Measurements from ENCODE around the gene NUDT7.

- TF ChIP-seq HDAC6 (IDR thresholded peaks at IDR 0.05; ENCODE audit: low read depth, low read length): no peak
- no peak for TF ChIP-seq ERF (CRISPR knock-in tag; IDR thresholded peaks at IDR 0.05)
- TF ChIP-seq ZSCAN32 (CRISPR knock-in tag; IDR thresholded peaks at IDR 0.05): no peak
Observed at GRCh38 chr16:77689971-77690370, 32.3 kb upstream of the NUDT7 start.

Data from K562 (cell line).